Activated CD4-positive, alpha-beta T cell treated with anti-CD3 and anti-CD28 coated beads, Interleukin-2, amount 10 ng/mL, durations not matched to agents 24 days and 14 days (primary cell): ENCODE results near the gene AGAP6. TPM values are rescaled to one million over a fixed set of nuclear protein-coding genes. Genes with fewer than 3 reads are reported as not detected.
"Not testable (repeated sequence)": the region's sequence is repeated elsewhere in the genome, so short reads cannot be mapped to it uniquely, and the experiment has no call there.

Experiments
- DNase-seq: peaks from one replicate; pipeline ENCODE4 v3.0.0; 2022
- H3K27ac Mint-ChIP-seq: one replicate; pipeline ENCODE4 v1.8.0; 2022; ENCODE audit warnings: mild to moderate bottlenecking, mixed read lengths
- H3K27me3 Mint-ChIP-seq: one replicate; pipeline ENCODE4 v1.8.0; 2022; ENCODE audit warnings: mixed read lengths
- H3K36me3 Mint-ChIP-seq: one replicate; pipeline ENCODE4 v1.8.0; 2022; ENCODE audit warnings: low read depth, mild to moderate bottlenecking, mixed read lengths
- H3K4me1 Mint-ChIP-seq: one replicate; pipeline ENCODE4 v1.8.0; 2021; ENCODE audit warnings: mixed read lengths
- H3K4me3 Mint-ChIP-seq: one replicate; pipeline ENCODE4 v1.8.0; 2022; ENCODE audit warnings: mild to moderate bottlenecking, moderate library complexity, mixed read lengths
- H3K9me3 Mint-ChIP-seq: one replicate; pipeline ENCODE4 v1.8.0; 2021; ENCODE audit warnings: mixed read lengths
- intact Hi-C: fragments of 100-400 bp; cut with micrococcal nuclease; formaldehyde crosslinking; loops from one replicate; pipeline ENCODE4 v1.15.1; 2023
- total RNA-seq: library from RNA; stranded (reverse); gene quantifications from 2 replicates; pipeline ENCODE4 v1.2.3, GENCODE V29; 2022

Gene AGAP6
- 26.9 and 28.8 TPM in 2 replicates for total RNA-seq

- H3K27me3 Mint-ChIP-seq, H3K4me3 Mint-ChIP-seq, H3K9me3 Mint-ChIP-seq, H3K36me3 Mint-ChIP-seq, H3K27ac Mint-ChIP-seq, H3K4me1 Mint-ChIP-seq, DNase-seq, intact Hi-C loops: not testable (repeated sequence)
Observed at GRCh38 chr10:49988376-49988775, at the start of gene AGAP6. Gene AGAP6 (plus strand): TSS chr10:49988406. CDS start chr10:49988716, 310 bp downstream.

- peak; percentile 96 for DNase-seq
- Mint-ChIP-seq H3K4me3 (peak within 1 kb of the TSS; percentile 99), H3K36me3 (peaks cover 15% of the 10 kb centered on the region), H3K27ac (peak within 1 kb of the TSS; percentile 90), H3K4me1 (peaks cover 16% of the 10 kb centered on the region)
- H3K27me3 Mint-ChIP-seq, H3K9me3 Mint-ChIP-seq, intact Hi-C loops: not testable (repeated sequence)
Observed at GRCh38 chr10:49941447-49942338, 46.5 kb upstream of the AGAP6 start, which contains the start of the genes PARG and TIMM23B. Gene PARG (minus strand): TSS chr10:49942027. CDS start chr10:49941725, 302 bp downstream. Gene TIMM23B (plus strand): TSS chr10:49942053. CDS start chr10:49942195, 142 bp downstream.

GRCh38 chr10:49942339-49942705 is 45.9 kb upstream of the AGAP6 start:
- H3K27ac Mint-ChIP-seq, result peak overlapping the region; percentile 90
- H3K4me3 Mint-ChIP-seq, result peak overlapping the region; percentile 99
- H3K4me1 Mint-ChIP-seq, result peaks cover 16% of the 10 kb centered on the region
- DNase-seq, H3K27me3 Mint-ChIP-seq, intact Hi-C loops, H3K9me3 Mint-ChIP-seq: not testable (repeated sequence)
- peaks cover 18% of the 10 kb centered on the region for H3K36me3 Mint-ChIP-seq

GRCh38 chr10:49943607-49944006 is 44.6 kb upstream of the AGAP6 start:
- peaks cover 13% of the 10 kb centered on the region for H3K4me1 Mint-ChIP-seq
- H3K27me3 Mint-ChIP-seq, intact Hi-C loops, H3K9me3 Mint-ChIP-seq, H3K27ac Mint-ChIP-seq, DNase-seq: not testable (repeated sequence)
- peak overlapping the region; percentile 99 for H3K4me3 Mint-ChIP-seq
- H3K36me3 Mint-ChIP-seq, result peaks cover 23% of the 10 kb centered on the region

- H3K4me1 Mint-ChIP-seq, H3K27me3 Mint-ChIP-seq, H3K4me3 Mint-ChIP-seq, intact Hi-C loops, H3K9me3 Mint-ChIP-seq, H3K27ac Mint-ChIP-seq, DNase-seq: not testable (repeated sequence)
- peaks cover 24% of the 10 kb centered on the region for H3K36me3 Mint-ChIP-seq
Observed at GRCh38 chr10:49948142-49948541, 40.1 kb upstream of the AGAP6 start.

- intact Hi-C loops, result not testable (repeated sequence)
Observed at GRCh38 chr10:49948737-49949136, 39.5 kb upstream of the AGAP6 start.

GRCh38 chr10:49952006-49952405 is 36.2 kb upstream of the AGAP6 start:
- intact Hi-C loops, result not testable (repeated sequence)

More at GRCh38 chr10:49948737-49949136, 39.5 kb upstream of the AGAP6 start:
- H3K4me1 Mint-ChIP-seq, DNase-seq, H3K4me3 Mint-ChIP-seq, H3K9me3 Mint-ChIP-seq, H3K27me3 Mint-ChIP-seq, H3K27ac Mint-ChIP-seq: not testable (repeated sequence)
- peaks cover 24% of the 10 kb centered on the region for H3K36me3 Mint-ChIP-seq

GRCh38 chr10:49953122-49953521 is 35.1 kb upstream of the AGAP6 start:
- H3K27ac Mint-ChIP-seq, intact Hi-C loops, DNase-seq, H3K4me3 Mint-ChIP-seq, H3K9me3 Mint-ChIP-seq, H3K4me1 Mint-ChIP-seq, H3K27me3 Mint-ChIP-seq: not testable (repeated sequence)
- peaks cover 24% of the 10 kb centered on the region for H3K36me3 Mint-ChIP-seq

More at GRCh38 chr10:49952006-49952405, 36.2 kb upstream of the AGAP6 start:
- H3K4me3 Mint-ChIP-seq, H3K9me3 Mint-ChIP-seq, H3K4me1 Mint-ChIP-seq, H3K27me3 Mint-ChIP-seq, DNase-seq, H3K27ac Mint-ChIP-seq: not testable (repeated sequence)
- peaks cover 24% of the 10 kb centered on the region for H3K36me3 Mint-ChIP-seq

- H3K27me3 Mint-ChIP-seq, DNase-seq, intact Hi-C loops, H3K9me3 Mint-ChIP-seq, H3K27ac Mint-ChIP-seq, H3K4me3 Mint-ChIP-seq, H3K4me1 Mint-ChIP-seq: not testable (repeated sequence)
- peaks cover 14% of the 10 kb centered on the region for H3K36me3 Mint-ChIP-seq
Observed at GRCh38 chr10:49970331-49970857, 17.8 kb upstream of the AGAP6 start.

- intact Hi-C loops, H3K4me1 Mint-ChIP-seq: not testable (repeated sequence)
Observed at GRCh38 chr10:49971466-49971865, 16.7 kb upstream of the AGAP6 start.

GRCh38 chr10:49972094-49972493 is 16.1 kb upstream of the AGAP6 start:
- not testable (repeated sequence) for H3K27me3 Mint-ChIP-seq

More at GRCh38 chr10:49971466-49971865, 16.7 kb upstream of the AGAP6 start:
- peaks cover 13% of the 10 kb centered on the region for H3K36me3 Mint-ChIP-seq
- H3K4me3 Mint-ChIP-seq, H3K9me3 Mint-ChIP-seq, DNase-seq, H3K27ac Mint-ChIP-seq, H3K27me3 Mint-ChIP-seq: not testable (repeated sequence)

GRCh38 chr10:49977756-49978155 is 10.4 kb upstream of the AGAP6 start:
- H3K4me1 Mint-ChIP-seq, H3K27me3 Mint-ChIP-seq, H3K27ac Mint-ChIP-seq, H3K4me3 Mint-ChIP-seq, DNase-seq, intact Hi-C loops, H3K9me3 Mint-ChIP-seq: not testable (repeated sequence)
- H3K36me3 Mint-ChIP-seq, result peaks cover 15% of the 10 kb centered on the region

More at GRCh38 chr10:49972094-49972493, 16.1 kb upstream of the AGAP6 start:
- H3K4me1 Mint-ChIP-seq, H3K4me3 Mint-ChIP-seq, H3K27ac Mint-ChIP-seq, intact Hi-C loops, H3K9me3 Mint-ChIP-seq, DNase-seq: not testable (repeated sequence)
- peaks cover 13% of the 10 kb centered on the region for H3K36me3 Mint-ChIP-seq

GRCh38 chr10:49987207-49987606 is 999 bp upstream of the AGAP6 start:
- H3K4me1 Mint-ChIP-seq, H3K27me3 Mint-ChIP-seq, DNase-seq, H3K36me3 Mint-ChIP-seq, H3K9me3 Mint-ChIP-seq, H3K27ac Mint-ChIP-seq, H3K4me3 Mint-ChIP-seq, intact Hi-C loops: not testable (repeated sequence)

GRCh38 chr10:49995321-49995720 is 7.1 kb downstream of the AGAP6 start:
- H3K27ac Mint-ChIP-seq, H3K36me3 Mint-ChIP-seq, intact Hi-C loops, H3K27me3 Mint-ChIP-seq, H3K9me3 Mint-ChIP-seq, H3K4me3 Mint-ChIP-seq, DNase-seq, H3K4me1 Mint-ChIP-seq: not testable (repeated sequence)
